GM18502 (cell line): ENCODE data around the gene ARPP21.

Source experiments
- ATAC-seq: cut with Tn5 transposase; IDR thresholded peaks from one replicate; pipeline ENCODE4 v1.9.1; 2021; ENCODE audit warnings: mild to moderate bottlenecking; ENCODE audit not compliant: unreplicated experiment, poor library complexity

Gene ARPP21

DNA sequence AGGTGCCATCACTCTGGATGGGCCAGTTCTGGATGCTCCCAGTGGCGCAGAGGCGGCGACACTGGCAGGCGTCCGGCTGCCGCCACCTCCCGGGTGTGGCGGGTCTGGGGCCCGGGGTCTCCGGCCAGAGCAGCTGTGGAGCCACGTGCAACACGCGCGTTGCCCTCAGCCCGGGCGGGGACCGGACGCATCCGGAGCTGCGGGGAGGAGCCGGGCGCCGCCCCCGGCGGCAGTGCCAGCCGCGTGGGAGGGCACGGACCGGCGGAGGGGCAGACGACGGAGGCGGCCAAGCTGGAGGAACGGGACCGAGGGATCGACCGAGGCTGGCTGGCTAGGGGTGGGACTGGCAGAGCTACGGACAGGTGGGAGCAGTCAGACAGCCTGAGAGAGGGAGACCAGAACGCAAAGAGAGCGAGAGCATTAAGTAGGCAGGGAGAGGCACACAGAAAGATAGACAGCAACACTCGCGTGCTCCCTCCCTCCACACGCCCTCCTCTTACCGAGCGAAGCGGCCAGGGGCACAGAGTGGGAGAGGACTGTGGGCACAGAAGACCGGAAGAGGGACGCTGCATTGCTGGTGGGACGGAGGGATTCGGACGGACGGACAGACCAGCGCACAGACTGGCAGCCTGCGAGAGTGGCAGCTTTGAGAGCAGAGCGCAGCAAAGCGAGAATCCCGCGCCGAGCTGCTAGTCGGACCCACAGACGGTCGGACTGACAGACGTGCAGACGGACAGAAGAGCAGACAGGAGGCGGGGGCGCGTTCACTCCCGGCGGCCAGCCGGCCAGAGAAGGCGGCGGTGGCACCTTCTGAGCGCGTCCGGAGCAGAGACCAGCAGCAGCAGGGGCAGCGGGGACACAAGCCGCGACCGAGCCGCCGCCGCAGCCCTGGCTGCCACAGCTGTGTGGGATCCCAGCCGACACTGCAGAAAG, at the start of gene ARPP21:
TSS of gene ARPP21 (plus strand) at position 272 of the 933 bp plus-strand sequence. CDS start 42,227 bp downstream, outside the sequence.
- peak; percentile 48 for ATAC-seq

DNA sequence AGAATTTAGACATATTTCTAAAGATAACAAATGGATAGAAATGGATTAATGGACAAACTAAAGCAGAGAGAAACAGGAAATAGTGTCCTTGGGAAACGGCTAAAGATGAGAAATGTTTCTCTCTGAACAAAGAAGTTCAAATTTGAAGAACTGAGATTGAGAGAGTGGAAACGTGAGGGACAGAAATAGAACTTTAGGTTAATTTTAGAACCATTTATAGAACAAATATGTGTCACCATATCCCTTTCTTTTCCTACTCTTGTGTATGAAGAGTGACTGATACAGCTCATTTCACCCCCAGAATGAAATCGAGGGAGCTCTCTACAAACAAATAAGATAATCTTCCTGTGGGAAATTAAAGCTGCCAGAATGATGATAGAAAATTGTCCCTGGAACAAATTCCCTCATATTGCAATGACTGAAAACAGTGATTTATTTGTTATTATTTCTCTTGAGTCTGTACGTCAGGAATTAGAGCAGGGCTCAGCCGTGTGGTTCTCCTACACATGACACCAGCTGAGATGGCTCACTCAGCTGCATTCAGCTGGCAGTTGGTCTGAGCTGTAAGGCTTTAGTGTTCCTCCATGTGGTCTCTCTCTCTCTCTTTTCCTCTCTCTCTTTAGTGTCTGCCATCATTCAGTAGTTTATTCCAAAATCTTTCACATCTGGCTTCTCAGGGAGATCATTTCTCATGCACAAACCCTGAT, 46.6 kb upstream of the ARPP21 start:
- peak; percentile 76 for ATAC-seq

DNA sequence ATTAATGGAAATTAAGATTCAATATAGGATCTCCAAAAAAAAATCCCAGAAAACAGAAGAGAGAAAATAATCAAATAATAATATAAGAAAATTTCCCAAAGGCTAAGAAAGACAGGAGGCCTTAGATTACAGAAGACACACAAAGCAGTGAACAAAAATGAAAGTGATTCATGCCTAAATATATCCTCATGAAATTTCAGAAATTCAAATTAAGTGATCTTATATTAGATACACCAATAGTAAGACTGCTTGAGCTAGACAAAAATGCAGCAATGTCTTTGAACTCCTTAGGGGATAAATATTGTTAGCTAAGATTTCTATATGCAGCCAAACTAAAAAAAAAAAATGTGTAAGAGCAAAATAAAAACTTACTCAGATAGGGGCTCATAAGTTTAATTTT, 44.6 kb upstream of the ARPP21 start:
- ATAC-seq = peak; percentile 53

DNA sequence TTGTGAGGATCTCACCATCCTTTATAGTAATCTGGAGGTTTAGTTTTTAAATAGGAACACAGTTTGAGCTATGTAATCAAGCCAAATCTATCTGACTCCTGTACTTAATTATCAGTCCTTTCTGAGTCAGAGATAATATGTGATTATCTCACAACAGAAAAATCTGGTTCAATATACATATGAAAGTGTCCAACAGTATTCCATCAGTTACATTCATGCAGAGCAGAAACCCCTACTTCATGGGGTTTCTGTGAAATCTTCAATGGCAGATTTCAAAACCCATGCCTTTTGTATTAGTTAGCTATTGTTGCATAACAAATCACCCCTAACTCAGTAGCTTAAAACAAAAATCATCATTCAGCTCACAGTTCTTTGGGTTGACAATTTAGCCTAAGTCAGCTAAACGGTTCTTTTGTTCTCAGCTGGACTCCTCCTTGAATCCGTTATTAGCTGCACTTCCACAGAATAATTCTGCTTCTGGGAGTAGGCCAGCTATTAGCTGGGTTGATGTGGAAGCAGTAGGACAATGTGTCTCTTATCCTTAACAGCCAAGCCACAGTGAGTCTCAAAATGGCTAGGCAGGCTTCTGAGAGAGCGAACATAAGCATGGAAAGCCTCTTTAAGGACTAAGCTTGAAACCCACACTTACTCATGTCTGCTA, 42.9 kb upstream of the ARPP21 start:
- ATAC-seq = no peak

DNA sequence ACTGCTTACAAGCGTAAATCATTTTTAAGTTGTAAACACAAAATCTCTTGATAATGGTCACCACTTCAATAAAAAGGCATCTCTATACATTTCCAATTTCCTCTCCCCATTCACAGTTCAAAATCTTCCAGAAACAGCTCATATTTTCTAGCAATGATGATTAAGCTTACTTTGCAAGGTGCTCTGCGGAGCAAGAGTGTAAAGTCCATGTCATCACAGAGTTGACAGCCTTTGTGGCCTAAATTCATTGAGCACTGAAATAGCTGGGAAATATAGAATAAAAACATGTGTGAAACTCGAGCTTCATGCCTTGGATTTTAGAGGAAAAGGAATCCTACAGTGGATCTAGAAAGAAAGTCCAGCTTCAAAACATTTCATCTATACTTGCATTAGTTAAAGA, 41.8 kb upstream of the ARPP21 start:
- no peak for ATAC-seq

DNA sequence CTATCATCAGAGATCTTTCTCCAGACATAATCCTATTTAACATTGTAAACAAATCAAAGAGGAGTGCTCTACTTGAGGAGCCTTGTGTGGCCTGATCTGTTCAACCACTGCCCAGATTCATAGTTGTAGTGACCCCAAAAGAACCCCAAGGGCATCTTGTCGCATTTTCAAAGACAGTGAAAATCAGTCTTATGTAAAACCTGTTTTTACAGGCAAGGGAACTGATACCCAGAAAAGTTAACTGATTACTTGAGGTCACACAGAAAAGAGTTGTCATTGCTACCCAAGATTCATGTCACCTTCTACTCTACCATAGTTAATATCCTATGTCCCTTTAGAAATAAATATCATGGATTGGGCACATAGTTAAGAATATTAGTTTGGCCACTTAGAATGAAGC, 40.5 kb upstream of the ARPP21 start:
- peak; percentile 37 for ATAC-seq

DNA sequence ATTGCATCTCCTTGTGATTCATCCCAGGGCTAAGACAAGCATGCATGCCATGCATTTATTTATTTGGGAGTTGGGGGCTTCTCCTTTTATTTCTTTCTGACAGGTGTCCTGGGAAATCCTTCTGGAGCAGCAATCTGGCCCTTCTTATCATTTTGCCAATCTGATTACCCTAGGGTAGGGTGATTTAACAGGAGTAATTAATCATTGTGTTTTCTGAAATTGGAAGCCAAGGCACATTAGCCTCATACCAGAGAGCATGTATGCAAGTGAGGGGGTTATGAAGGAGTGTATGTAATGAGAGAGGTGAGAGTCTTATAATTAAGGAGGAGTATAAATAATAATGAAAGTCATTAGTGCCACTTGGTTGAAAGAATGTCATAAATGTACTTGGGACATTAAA, 37.4 kb upstream of the ARPP21 start:
- no peak for ATAC-seq

DNA sequence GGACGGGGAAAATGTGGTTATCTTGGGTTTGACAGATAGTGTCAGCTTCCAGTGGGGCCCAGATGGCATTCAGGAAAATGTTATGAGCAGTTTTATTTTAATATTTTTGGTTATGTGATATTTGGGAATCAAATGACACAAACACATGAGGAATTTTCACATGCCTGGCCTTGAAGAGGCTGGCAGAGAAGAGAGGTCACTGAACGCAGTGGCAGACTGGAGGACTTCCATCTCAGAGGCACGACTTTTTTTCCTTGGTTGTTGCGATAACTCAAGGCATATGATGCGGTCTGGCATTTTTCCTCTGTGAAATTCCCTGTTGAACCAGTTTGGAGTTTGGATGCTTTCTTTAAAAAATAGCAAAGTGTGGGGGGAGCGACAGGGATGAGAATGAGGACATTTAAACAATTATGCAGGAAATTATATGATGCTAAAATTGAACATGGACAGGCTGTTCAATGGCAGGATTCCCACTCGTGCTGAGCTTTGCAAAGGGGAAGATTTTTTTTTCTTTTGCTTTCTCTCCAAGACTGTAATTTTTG, 36.9 kb upstream of the ARPP21 start:
- ATAC-seq = no peak

DNA sequence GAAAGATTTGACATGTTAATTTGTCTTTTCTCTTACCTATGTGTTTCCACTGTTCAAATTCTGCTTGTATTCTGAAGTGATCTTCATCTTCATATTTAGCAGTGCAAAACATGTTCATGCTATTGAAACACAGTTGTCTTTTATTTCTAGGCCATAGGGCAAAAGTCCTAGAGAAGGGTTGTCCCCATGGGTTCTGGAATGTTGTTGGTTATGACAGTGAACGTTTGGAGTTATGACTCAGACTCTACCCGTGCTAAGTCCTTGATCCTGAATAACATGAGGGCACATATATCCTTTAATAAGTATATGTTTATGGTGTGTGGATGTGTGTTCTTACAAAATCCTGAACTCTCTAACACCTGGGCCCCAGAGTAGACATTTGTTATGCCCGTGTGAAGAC, 23.0 kb upstream of the ARPP21 start:
- ATAC-seq = no peak

DNA sequence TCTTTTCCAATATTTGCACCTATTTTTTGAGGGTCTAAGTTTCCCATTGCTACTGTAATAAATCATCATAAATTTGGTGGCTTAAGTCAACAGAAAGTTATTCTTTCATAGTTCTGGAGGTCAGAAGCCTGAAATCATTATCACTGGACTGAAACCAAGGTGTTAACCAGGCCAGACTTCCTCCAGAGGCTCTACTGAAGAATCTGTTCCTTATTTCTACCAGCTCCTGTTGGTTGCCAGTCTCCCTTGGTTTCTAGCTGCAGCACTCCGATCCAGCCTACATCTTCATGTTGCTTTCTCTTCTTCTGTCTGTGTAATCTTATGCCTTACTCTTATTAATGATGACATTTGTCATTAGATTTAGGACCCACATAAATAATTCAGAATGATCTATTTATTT, 22.0 kb upstream of the ARPP21 start:
- peak; percentile 64 for ATAC-seq

DNA sequence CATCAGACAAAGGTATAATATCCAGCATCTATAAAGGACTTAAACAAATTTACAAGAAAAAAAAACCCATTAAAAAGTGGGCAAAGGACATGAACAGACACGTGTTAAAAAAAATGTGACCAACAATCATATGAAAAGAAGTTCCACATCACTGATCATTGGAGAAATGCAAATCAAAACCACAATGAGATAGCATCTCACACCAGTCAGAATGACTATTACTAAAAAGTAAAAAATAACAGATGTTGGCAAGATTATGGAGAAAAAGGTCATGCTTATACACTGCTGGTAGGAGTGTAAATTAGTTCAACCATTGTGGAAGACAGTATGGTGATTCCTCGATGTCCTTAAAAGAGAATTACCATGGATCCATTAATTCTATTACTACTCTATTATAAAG, 19.1 kb upstream of the ARPP21 start:
- ATAC-seq = peak; percentile 61

DNA sequence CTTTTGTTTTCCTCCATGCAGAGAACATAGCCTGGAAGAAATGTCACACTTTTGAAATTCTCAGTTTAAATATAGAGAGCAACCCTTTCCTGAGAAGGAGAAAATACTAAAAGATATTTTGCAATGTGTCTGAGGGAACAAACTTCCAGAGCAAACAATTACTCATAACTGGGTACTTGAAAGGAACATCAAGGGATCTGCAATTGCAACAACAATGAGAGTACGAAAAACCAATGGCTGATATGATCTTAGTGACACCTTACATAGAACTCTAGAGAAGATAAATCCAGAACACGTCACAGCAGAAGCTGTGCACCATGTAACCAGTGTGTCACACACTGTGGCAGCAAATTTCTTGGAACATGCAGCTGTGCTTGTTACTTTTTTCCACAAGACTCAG, 14.6 kb upstream of the ARPP21 start:
- ATAC-seq = no peak

DNA sequence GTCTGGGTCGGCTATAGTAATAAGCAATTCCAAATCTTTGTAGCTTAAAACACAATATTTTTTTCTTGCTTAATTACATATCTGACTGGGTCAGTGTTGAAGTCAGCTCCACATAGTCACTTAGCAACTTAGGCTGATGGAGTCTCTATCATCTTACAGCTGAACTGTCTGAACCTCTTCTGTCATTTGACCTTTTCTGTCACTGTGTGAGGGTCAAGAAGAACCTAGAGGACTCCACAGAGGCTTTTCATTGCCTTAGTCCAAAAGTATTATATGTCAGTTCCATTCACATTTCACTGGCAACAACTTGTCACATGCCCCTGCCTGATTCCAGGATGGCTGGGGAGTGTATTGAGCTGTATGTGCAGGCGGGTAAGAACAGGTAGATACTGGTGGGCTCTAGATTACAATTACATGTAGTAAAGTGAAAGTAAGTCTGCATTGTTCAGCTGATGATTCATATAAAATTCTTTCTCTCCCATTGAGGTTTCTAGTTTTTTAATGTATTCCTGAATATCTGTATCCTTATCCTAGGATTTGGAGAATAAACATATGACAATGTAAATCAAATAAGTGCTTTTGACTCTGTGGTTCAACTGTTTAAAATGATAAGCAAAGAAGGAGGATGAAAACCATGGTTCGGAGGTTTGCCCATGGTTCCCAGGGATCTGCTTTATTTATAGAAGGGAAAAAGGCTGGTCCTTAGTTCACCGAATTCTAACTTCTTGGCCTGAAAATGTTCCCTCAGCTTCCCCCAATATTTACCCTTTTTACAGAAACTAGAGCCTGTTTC, 5.8 kb upstream of the ARPP21 start:
- no peak for ATAC-seq

DNA sequence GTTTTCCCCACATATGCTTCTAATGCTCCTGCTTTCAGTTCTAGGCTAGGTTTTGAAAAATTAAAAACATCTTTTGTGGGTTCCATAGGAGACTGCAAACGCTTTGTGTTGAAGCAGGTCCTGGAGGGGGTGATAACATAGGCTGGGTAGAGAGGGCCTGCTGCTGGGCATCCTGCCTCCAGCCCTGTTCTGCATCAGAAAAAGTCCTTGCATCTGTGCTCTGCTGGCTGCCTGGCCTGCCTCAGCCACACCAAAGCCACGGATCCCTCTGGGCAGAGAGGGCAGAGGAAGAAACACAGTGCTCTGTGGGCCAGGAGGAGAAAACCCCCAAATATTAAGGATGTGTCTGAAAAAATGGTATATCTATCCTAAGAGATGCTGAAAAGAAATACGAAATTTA, 3.9 kb upstream of the ARPP21 start:
- ATAC-seq = no peak

DNA sequence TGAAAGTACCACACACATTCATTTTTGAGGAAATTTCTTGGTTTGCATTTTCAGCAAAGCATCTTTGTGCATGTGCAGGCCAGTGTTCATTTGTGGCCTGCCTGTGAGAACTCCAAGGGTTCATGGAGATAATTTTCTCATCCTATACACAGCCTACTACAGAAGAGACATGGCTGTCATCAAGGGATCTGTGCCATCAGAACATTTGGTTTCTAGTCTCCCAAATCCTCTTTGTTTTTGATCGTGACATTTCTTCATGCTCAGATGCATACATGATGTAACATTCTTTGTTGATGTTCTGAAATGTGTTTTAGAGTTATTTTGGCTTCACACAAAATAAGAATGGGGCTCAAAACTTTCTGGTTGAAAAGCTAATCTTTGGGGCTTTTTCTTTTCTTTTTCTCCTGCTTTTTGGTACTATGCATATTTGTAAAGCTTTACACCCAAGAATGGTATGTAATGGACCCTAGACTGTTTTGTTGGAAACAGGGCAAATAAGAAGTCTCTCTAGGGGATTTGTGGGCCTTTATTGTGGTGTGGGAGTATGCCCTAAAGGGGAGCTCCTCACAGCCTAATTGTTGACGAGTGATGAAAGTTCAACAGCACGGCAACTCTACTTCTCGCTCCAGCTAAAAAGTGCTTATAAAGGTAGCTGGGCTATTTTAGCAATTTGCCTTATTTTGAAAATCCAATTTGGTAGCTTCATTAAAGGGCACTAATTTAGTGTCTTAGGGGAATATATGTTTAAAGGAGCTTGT, 3.2 kb upstream of the ARPP21 start:
- no peak for ATAC-seq

DNA sequence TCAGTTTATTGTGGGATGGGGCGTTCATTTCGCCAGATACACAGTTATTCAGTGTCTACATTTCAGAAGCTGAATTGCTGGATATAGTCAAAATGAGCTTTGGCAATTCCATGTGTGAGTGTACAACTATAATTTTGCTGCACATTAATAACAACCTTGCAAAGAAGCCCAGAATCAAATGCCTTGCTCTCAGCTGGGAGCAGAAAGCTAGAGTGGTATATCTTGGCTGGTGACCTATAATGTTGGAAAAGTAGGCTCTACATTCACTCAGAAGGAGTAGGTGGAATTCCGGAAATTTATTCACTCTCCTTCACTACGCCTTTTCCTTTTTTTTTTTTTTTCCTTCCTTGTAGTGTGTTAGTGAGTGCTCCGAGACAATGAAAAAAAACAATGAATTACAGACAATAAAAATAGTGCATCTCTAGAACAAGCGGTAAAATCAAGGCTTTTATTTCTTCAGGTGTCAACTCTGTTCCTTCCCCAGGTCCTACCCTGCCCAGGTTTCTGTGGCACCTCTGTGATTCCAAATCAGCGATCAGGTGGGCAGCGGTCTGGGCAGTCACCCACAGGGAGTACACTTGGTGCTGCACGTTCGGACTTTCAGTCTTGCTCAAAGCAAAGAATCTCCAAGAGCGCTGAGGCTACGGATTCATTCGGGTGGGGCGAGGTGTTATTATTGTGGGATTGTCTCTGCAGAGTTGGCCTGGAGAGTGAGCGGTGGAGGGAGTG, 910 bp upstream of the ARPP21 start:
- no peak for ATAC-seq

DNA sequence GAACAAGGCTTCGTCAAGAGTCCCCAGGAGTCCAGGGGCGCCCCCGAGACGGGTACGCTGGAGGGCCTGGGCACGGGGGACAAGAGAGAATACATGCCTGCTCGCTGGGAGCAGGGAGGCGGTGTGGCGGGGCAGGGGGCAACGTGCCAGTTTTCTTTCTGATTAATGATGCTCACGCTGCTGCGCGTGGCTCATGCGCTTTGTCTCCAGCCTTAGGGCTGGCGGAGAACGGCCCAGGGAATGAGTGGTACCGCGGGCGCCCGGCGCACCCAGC, 408 bp upstream of the ARPP21 start:
- no peak for ATAC-seq

DNA sequence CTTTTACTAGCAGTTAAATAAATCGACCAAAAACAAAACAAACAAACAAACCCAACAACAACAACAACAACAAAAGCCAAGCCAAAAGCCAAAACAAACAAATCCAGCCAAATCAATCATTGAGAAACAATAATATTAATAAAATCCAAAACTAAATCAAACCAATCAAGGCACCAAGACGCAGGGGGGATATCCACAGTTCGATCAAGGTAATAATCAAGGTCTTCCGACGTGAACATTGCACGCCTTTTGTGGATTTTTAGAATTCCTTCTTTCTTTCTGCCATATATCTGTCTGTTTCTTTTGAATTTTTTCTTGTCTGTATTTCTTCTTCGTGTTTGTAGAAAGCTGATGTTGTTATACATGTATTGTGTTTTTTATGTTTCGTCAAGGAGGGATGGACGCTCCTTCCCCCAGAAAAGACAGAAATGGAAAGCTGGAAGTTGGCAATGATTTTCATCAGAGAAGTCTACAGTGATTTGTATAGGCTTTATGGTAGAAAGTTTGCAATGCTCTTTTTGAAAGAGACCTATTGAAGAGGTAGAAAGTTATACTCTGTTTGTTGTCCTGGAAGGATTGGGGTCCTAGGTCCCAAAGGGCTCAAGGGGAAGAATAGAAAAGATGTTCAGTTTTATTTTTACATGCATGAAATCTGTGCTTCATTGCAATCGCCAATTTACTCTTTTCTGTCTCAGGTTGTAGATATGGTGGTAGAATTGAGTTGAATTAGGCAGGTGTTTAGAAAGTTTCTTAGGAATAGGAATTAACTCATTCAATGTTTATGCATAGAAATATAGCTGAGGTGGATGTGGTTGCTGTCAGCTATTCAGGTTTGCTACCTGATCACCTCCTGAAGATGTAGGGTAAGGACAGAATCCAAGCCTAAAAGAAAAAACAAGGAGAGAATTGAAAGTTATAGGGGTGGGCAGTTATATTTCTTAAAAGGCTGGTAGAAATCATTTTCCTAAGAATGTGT, 1.2 kb downstream of the ARPP21 start:
- no peak for ATAC-seq
